Transverse colon (tissue), 4 donors: ENCODE data around the gene GOLGA6A.
A peak's percentile ranks its signal among the peaks of the same experiment; 100 is the strongest.

Source experiments
- CTCF ChIP-seq, 5 experiments: fragments of 200-600 bp in 3 of 5; fragments of 450-650 bp in 2 of 5; sonication (generic) in 3 of 5; IDR thresholded peaks; 1 replicate in 2 of 5; 2 replicates in 3 of 5; pipeline ENCODE4 v1.5.1; 2016 to 2017; ENCODE audit warnings: antibody characterized with exemption in 5 of 5, inconsistent platforms in 3 of 5, mild to moderate bottlenecking in 2 of 5, moderate library complexity in 1 of 5
- POLR2AphosphoS5 ChIP-seq, 3 donors: sonication (generic); formaldehyde crosslinking; IDR thresholded peaks; one replicate each; pipeline ENCODE4 v1.6.1; 2016; ENCODE audit warnings: antibody characterized with exemption in 3 of 3

DNA sequence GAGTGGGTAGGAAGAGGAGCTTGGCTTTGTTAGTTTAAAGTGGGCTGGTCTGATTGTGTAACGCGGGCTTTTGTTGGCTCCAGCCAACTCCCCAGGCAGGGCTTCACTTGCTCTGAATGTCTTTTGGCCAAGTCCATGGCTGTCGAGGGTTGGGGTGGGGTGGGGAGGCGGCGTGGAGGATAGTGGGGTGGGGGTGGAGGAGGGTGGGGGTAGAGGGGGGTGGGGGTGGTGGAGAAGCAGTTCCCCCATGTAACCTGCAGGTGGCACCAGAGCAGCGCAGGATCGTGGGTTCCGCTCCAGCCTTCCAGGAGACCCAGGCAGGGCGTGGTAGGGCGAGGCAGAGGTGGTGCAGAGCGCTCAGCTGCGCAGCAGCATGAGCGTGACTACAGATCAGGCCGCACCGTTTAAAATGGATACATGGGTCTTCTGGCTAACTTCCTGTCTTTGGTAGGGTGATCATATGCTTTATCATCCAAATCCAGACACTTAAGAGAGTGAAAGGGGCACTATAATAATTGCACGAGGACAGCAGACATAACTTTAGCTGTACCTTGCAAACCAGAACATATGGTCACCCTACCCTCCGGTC is 28.3 kb downstream of the GOLGA6A start:
- no peak for TF ChIP-seq POLR2AphosphoS5 (IDR thresholded peaks at IDR 0.05)
- TF ChIP-seq CTCF (IDR thresholded peaks at IDR 0.05): peak; percentile 18 to 78 (median 61)
